ENCODE data around the gene PNMA6E. TPM values are rescaled to one million over a fixed set of nuclear protein-coding genes. Genes with fewer than 3 reads are reported as not detected.

PNMA6E gene
- total RNA-seq, 1 donor from 2014 or later = not detected

GRCh38 chrX:153430796-153431195, 29.6 kb upstream of the PNMA6E start:
- H3K9ac ChIP-seq (ENCODE audit: low read length) = no peak overlapping the region
- no peaks in the 10 kb centered on the region for H3K36me3 ChIP-seq (ENCODE audit: insufficient read depth, low read length)
- H3K9me3 ChIP-seq (ENCODE audit: insufficient read depth, low read depth, low read length) = no peaks in the 10 kb centered on the region
- peaks cover 4% of the 10 kb centered on the region for H3K27me3 Mint-ChIP-seq (ENCODE audit: low read depth, unreplicated experiment)
- H3K27ac Mint-ChIP-seq (ENCODE audit: unreplicated experiment) = no peak overlapping the region
- H3K9me3 Mint-ChIP-seq (ENCODE audit: unreplicated experiment) = peaks cover 5% of the 10 kb centered on the region
- no peak for TF ChIP-seq EZH2 (IDR thresholded peaks at IDR 0.05; ENCODE audit: insufficient read depth, low read length)
- no peak for TF ChIP-seq CTCF (IDR thresholded peaks at IDR 0.05; ENCODE audit: insufficient read depth, low read depth, low read length)
- H3K4me2 ChIP-seq (ENCODE audit: low read length) = no peak overlapping the region
- DNase-seq (ENCODE audit: low read depth) = no peak
- no peaks in the 10 kb centered on the region for H4K20me1 ChIP-seq (ENCODE audit: insufficient read depth, low read length)
- no peaks in the 10 kb centered on the region for H3K36me3 Mint-ChIP-seq (ENCODE audit: low read depth, unreplicated experiment)
- H3K4me3 ChIP-seq (ENCODE audit: insufficient read depth, low read depth, low read length) = no peak overlapping the region
- no peaks in the 10 kb centered on the region for H3K4me1 Mint-ChIP-seq (ENCODE audit: low read depth, unreplicated experiment)
- H3K27ac ChIP-seq (ENCODE audit: low read depth, low read length) = no peak overlapping the region
- no peaks in the 10 kb centered on the region for H3K4me1 ChIP-seq (ENCODE audit: insufficient read depth, low read length)
- H3K4me3 Mint-ChIP-seq (ENCODE audit: unreplicated experiment) = no peak overlapping the region
- FAIRE-seq = no peak
- H3K27me3 ChIP-seq (ENCODE audit: insufficient read depth, low read length) = no peaks in the 10 kb centered on the region
- no peaks in the 10 kb centered on the region for H3K79me2 ChIP-seq (ENCODE audit: insufficient read depth, low read length)
- no peak overlapping the region for H2AFZ ChIP-seq (ENCODE audit: low read depth, low read length)

- Mint-ChIP-seq H3K4me3 (ENCODE audit: unreplicated experiment) (no peak overlapping the region), H3K27ac (ENCODE audit: unreplicated experiment) (no peak overlapping the region), H3K4me1 (ENCODE audit: low read depth, unreplicated experiment) (no peaks in the 10 kb centered on the region), H3K9me3 (ENCODE audit: unreplicated experiment) (peaks cover 5% of the 10 kb centered on the region), H3K36me3 (ENCODE audit: low read depth, unreplicated experiment) (no peaks in the 10 kb centered on the region), H3K27me3 (ENCODE audit: low read depth, unreplicated experiment) (peaks cover 12% of the 10 kb centered on the region)
- DNase-seq (ENCODE audit: low read depth) = no peak
- peak; percentile 92 for FAIRE-seq
- H3K27ac ChIP-seq (ENCODE audit: low read depth, low read length) = no peak overlapping the region
- TF ChIP-seq CTCF (IDR thresholded peaks at IDR 0.05; ENCODE audit: insufficient read depth, low read depth, low read length) (no peak), EZH2 (IDR thresholded peaks at IDR 0.05; ENCODE audit: insufficient read depth, low read length) (no peak)
- H3K4me2 ChIP-seq (ENCODE audit: low read length) = no peak overlapping the region
- no peak overlapping the region for H3K9ac ChIP-seq (ENCODE audit: low read length)
- H3K79me2 ChIP-seq (ENCODE audit: insufficient read depth, low read length) = no peaks in the 10 kb centered on the region
- H3K36me3 ChIP-seq (ENCODE audit: insufficient read depth, low read length) = no peaks in the 10 kb centered on the region
- no peak overlapping the region for H2AFZ ChIP-seq (ENCODE audit: low read depth, low read length)
- no peaks in the 10 kb centered on the region for H3K9me3 ChIP-seq (ENCODE audit: insufficient read depth, low read depth, low read length)
- no peaks in the 10 kb centered on the region for H4K20me1 ChIP-seq (ENCODE audit: insufficient read depth, low read length)
- H3K4me3 ChIP-seq (ENCODE audit: insufficient read depth, low read depth, low read length) = no peak overlapping the region
- no peaks in the 10 kb centered on the region for H3K27me3 ChIP-seq (ENCODE audit: insufficient read depth, low read length)
- no peaks in the 10 kb centered on the region for H3K4me1 ChIP-seq (ENCODE audit: insufficient read depth, low read length)
These were observed 25.1 kb upstream of the PNMA6E start for GRCh38 chrX:153426204-153426603.

GRCh38 chrX:153423652-153424051, 22.5 kb upstream of the PNMA6E start:
- H3K4me1 ChIP-seq (ENCODE audit: insufficient read depth, low read length) = no peaks in the 10 kb centered on the region

More at GRCh38 chrX:153423652-153424051, 22.5 kb upstream of the PNMA6E start:
- peak; percentile 49 for FAIRE-seq
- no peak overlapping the region for H3K27ac Mint-ChIP-seq (ENCODE audit: unreplicated experiment)
- no peak overlapping the region for H3K9ac ChIP-seq (ENCODE audit: low read length)
- peaks cover 14% of the 10 kb centered on the region for H3K27me3 Mint-ChIP-seq (ENCODE audit: low read depth, unreplicated experiment)
- H3K9me3 Mint-ChIP-seq (ENCODE audit: unreplicated experiment) = peaks cover 5% of the 10 kb centered on the region
- no peaks in the 10 kb centered on the region for H3K9me3 ChIP-seq (ENCODE audit: insufficient read depth, low read depth, low read length)
- H3K27me3 ChIP-seq (ENCODE audit: insufficient read depth, low read length) = no peaks in the 10 kb centered on the region
- no peak for DNase-seq (ENCODE audit: low read depth)
- H2AFZ ChIP-seq (ENCODE audit: low read depth, low read length) = no peak overlapping the region
- H3K36me3 Mint-ChIP-seq (ENCODE audit: low read depth, unreplicated experiment) = peaks cover 3% of the 10 kb centered on the region
- TF ChIP-seq CTCF (IDR thresholded peaks at IDR 0.05; ENCODE audit: insufficient read depth, low read depth, low read length) = no peak
- TF ChIP-seq EZH2 (IDR thresholded peaks at IDR 0.05; ENCODE audit: insufficient read depth, low read length) = no peak
- H3K4me2 ChIP-seq (ENCODE audit: low read length) = no peak overlapping the region
- H3K79me2 ChIP-seq (ENCODE audit: insufficient read depth, low read length) = no peaks in the 10 kb centered on the region
- H3K36me3 ChIP-seq (ENCODE audit: insufficient read depth, low read length) = no peaks in the 10 kb centered on the region
- no peaks in the 10 kb centered on the region for H4K20me1 ChIP-seq (ENCODE audit: insufficient read depth, low read length)
- no peaks in the 10 kb centered on the region for H3K4me1 Mint-ChIP-seq (ENCODE audit: low read depth, unreplicated experiment)
- no peak overlapping the region for H3K4me3 ChIP-seq (ENCODE audit: insufficient read depth, low read depth, low read length)
- H3K27ac ChIP-seq (ENCODE audit: low read depth, low read length) = no peak overlapping the region
- no peak overlapping the region for H3K4me3 Mint-ChIP-seq (ENCODE audit: unreplicated experiment)

Data from astrocyte (in vitro differentiated cells and primary cell).